Measurements from ENCODE around the gene HSD11B1. TPM values are rescaled to one million over a fixed set of nuclear protein-coding genes. Genes with fewer than 3 reads are reported as not detected.

The HSD11B1 gene
- total RNA-seq, 6 experiments from 2014 or later, result not detected

DNA sequence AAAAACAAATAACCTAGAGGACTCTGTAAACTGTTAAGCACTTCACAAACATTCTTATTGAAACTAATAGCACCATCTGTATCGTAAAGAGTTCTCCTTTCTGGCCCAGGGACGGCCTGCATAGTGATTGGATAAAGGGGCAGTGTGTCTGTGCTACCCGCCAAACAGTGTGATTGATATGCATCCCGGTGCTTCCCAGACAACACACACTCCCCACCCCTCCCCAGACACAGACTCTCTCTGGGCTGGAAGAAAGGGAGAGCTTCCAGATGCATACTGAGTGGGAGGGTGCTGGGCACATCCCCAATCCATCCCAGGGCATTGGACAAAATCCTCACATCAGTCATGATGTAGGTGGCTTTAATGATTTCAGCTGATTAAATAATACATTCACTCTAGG is 3.7 kb downstream of the HSD11B1 start:
- Mint-ChIP-seq H3K27me3 (ENCODE audit: insufficient read depth) (peaks cover 15% of the 10 kb centered on the region), H3K27ac (no peak overlapping the region), H3K36me3 (ENCODE audit: low read depth) (no peaks in the 10 kb centered on the region), H3K4me3 (no peak overlapping the region), H3K4me1 (ENCODE audit: low read depth) (peaks cover 32% of the 10 kb centered on the region), H3K9me3 (no peaks in the 10 kb centered on the region)
- TF ChIP-seq, protein P1, sequence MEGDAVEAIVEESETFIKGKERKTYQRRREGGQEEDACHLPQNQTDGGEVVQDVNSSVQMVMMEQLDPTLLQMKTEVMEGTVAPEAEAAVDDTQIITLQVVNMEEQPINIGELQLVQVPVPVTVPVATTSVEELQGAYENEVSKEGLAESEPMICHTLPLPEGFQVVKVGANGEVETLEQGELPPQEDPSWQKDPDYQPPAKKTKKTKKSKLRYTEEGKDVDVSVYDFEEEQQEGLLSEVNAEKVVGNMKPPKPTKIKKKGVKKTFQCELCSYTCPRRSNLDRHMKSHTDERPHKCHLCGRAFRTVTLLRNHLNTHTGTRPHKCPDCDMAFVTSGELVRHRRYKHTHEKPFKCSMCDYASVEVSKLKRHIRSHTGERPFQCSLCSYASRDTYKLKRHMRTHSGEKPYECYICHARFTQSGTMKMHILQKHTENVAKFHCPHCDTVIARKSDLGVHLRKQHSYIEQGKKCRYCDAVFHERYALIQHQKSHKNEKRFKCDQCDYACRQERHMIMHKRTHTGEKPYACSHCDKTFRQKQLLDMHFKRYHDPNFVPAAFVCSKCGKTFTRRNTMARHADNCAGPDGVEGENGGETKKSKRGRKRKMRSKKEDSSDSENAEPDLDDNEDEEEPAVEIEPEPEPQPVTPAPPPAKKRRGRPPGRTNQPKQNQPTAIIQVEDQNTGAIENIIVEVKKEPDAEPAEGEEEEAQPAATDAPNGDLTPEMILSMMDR (IDR thresholded peaks at IDR 0.05), result no peak
- DNase-seq, result no peak

DNA sequence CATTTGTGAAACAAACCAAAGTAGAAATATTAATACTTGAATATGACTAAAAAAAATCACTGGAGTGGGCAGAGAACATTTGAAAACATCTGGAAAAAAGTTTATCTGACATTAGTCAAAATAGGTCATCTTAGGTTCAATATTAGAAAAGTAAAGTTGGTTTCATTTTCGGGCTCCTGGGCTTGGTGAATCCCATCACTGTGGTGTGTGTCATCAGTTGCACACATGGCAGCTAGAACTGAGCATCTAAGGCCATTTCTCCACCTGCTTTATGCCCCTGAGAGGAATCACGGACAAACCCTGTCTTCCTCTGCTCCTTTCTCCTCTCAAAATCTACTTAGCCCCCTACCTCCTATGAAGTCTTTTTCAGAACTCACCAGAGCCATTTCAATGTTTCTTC is 5.4 kb downstream of the HSD11B1 start:
- Mint-ChIP-seq H3K27ac (no peak overlapping the region), H3K36me3 (ENCODE audit: low read depth) (no peaks in the 10 kb centered on the region), H3K27me3 (ENCODE audit: insufficient read depth) (peaks cover 8% of the 10 kb centered on the region), H3K9me3 (no peaks in the 10 kb centered on the region), H3K4me3 (peak overlapping the region; percentile 35; the same call in 1 of the 2 replicates), H3K4me1 (ENCODE audit: low read depth) (peaks cover 31% of the 10 kb centered on the region)
- TF ChIP-seq, protein P1 (IDR thresholded peaks at IDR 0.05), result no peak
- DNase-seq, result no peak

DNA sequence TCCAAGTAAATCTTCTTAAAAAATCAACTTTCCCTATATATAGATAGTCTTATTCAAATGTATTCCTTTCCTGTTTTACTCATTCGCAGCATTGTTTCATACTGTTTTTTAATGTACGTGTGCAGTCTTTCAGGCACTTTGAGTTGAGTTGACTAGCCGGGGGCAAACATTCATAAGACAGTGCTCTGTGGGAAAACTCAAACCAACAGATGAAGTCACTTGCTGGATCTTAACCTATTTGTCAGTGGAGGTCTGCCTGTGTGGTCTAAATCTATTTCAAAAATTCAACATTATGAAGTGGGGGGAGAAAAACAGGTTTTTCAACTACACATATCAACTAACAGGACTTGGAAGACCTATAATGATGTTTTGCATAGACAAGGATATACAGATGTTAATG is 6.2 kb downstream of the HSD11B1 start:
- no peak overlapping the region for H3K27ac Mint-ChIP-seq
- no peaks in the 10 kb centered on the region for H3K9me3 Mint-ChIP-seq
- H3K4me3 Mint-ChIP-seq, result no peak overlapping the region
- peaks cover 3% of the 10 kb centered on the region for H3K27me3 Mint-ChIP-seq (ENCODE audit: insufficient read depth)
- no peak for DNase-seq
- TF ChIP-seq, protein P1 (IDR thresholded peaks at IDR 0.05), result no peak
- H3K4me1 Mint-ChIP-seq (ENCODE audit: low read depth), result peaks cover 31% of the 10 kb centered on the region
- H3K36me3 Mint-ChIP-seq (ENCODE audit: low read depth), result no peaks in the 10 kb centered on the region

DNA sequence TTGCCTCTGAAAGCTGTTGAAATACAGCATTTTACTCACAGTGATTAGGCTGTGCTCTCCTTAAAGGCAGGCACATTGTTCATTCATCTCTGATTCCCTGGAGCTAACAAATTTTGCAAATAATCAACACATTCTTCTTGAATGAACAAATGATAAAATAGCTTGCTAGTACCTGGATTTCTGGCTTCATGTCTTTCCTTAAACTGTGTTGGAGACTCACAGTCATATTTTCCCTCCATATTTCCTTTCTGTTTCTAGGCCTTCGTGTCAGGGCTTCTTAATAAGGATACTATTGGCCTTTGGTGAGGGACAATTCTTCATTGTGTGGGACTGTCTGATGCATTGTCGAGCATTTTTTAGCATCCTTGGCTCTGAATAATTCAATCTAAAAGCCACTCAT is 9.7 kb downstream of the HSD11B1 start:
- TF ChIP-seq, protein P1 (IDR thresholded peaks at IDR 0.05), result no peak
- Mint-ChIP-seq H3K4me3 (no peak overlapping the region), H3K36me3 (ENCODE audit: low read depth) (no peaks in the 10 kb centered on the region), H3K4me1 (ENCODE audit: low read depth) (peaks cover 18% of the 10 kb centered on the region), H3K27ac (no peak overlapping the region), H3K27me3 (ENCODE audit: insufficient read depth) (peaks cover 2% of the 10 kb centered on the region; the same call in 1 of the 2 replicates), H3K9me3 (no peaks in the 10 kb centered on the region)
- no peak for DNase-seq

DNA sequence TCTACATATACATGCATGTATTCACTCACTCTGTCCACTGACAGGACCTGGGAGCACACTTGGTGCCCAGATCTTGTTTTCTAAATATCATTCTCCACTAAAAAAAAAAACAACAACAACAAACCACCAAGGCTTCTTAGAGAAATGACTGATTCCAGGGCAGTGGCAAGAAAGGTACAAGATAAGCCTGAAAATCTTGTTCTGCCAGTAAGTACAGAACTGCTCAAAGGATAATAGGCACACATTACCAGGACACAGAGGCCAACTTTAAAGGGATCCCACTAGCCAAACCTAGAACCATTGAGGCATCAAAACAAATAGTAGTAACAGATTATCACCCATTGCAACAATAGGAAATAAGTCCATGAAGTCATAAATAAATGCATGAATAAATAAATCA is 10.7 kb downstream of the HSD11B1 start:
- H3K4me1 Mint-ChIP-seq (ENCODE audit: low read depth), result peaks cover 11% of the 10 kb centered on the region
- peaks cover 5% of the 10 kb centered on the region for H3K27me3 Mint-ChIP-seq (ENCODE audit: insufficient read depth)
- TF ChIP-seq, protein P1 (IDR thresholded peaks at IDR 0.05), result no peak
- no peak for DNase-seq
- H3K9me3 Mint-ChIP-seq, result no peaks in the 10 kb centered on the region
- H3K4me3 Mint-ChIP-seq, result no peak overlapping the region
- H3K36me3 Mint-ChIP-seq (ENCODE audit: low read depth), result no peaks in the 10 kb centered on the region
- no peak overlapping the region for H3K27ac Mint-ChIP-seq

DNA sequence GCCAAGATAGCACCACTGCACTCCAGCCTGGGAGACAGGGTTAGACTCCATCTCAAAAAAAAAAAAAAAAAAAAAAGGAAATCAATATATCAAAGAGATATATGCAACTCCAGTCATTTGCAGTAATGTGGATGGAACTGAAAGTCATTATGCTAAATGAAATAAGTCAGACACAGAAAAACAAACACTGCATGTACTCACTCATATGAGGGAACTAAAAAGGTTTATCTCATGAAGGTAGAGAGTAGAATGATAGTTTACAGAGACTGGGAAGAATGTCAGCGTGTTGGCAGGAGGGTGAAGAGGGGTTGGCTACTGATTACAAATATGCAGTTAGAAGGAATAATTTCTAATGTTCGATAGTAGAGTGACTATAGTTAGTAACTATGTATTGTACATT is 13.2 kb downstream of the HSD11B1 start:
- Mint-ChIP-seq H3K4me3 (no peak overlapping the region), H3K36me3 (ENCODE audit: low read depth) (no peaks in the 10 kb centered on the region), H3K9me3 (no peaks in the 10 kb centered on the region), H3K27ac (no peak overlapping the region), H3K27me3 (ENCODE audit: insufficient read depth) (peaks cover 11% of the 10 kb centered on the region), H3K4me1 (ENCODE audit: low read depth) (peaks cover 16% of the 10 kb centered on the region)
- TF ChIP-seq, protein P1 (IDR thresholded peaks at IDR 0.05), result no peak
- no peak for DNase-seq
